SK-N-SH treated with all-trans-retinoic acid at 6 μM for 48 hours (cell line): ENCODE measurements around the gene CDC42SE2.

ENCODE experiments used
- ATAC-seq: fragments of 200-7000 bp; cut with Tn5 transposase; 3 replicates; pipeline ENCODE4 v1.9.1; 2020; ENCODE audit warnings: mild to moderate bottlenecking, moderate library complexity
- BACH2 ChIP-seq: fragments of 250-450 bp; sonication (Bioruptor Pico); IDR thresholded peaks from 2 replicates; pipeline ENCODE4 v1.9.0; 2021; ENCODE audit warnings: mild to moderate bottlenecking, borderline replicate concordance
- CSDC2 ChIP-seq: fragments of 250-450 bp; sonication (Bioruptor Pico); IDR thresholded peaks from 2 replicates; pipeline ENCODE4 v1.5.0; 2020; ENCODE audit warnings: mild to moderate bottlenecking, moderate library complexity
- GLIS3 ChIP-seq: fragments of 250-450 bp; sonication (Bioruptor Pico); IDR thresholded peaks from 2 replicates; pipeline ENCODE4 v1.5.0; 2020; ENCODE audit warnings: mild to moderate bottlenecking, moderate library complexity
- ISL1 ChIP-seq: fragments of 250-450 bp; sonication (Bioruptor Pico); IDR thresholded peaks from 2 replicates; pipeline ENCODE4 v2.1.2; 2022; ENCODE audit warnings: mild to moderate bottlenecking, moderate library complexity
- OSR1 ChIP-seq: fragments of 250-450 bp; sonication (Bioruptor Pico); IDR thresholded peaks from 2 replicates; pipeline ENCODE4 v1.8.0; 2022; ENCODE audit warnings: moderate library complexity, mild to moderate bottlenecking, inconsistent platforms
- PPARA ChIP-seq: fragments of 250-450 bp; sonication (Bioruptor Pico); IDR thresholded peaks from 2 replicates; pipeline ENCODE4 v1.5.0; 2020; ENCODE audit warnings: mild to moderate bottlenecking, borderline replicate concordance
- RARB ChIP-seq: fragments of 250-450 bp; sonication (Bioruptor Pico); IDR thresholded peaks from 2 replicates; pipeline ENCODE4 v1.8.0; 2021; ENCODE audit warnings: mild to moderate bottlenecking, moderate library complexity
- SNAI2 ChIP-seq: fragments of 250-450 bp; sonication (Bioruptor Pico); IDR thresholded peaks from 2 replicates; pipeline ENCODE4 v1.5.0; 2020; ENCODE audit warnings: mild to moderate bottlenecking, moderate library complexity
- TCF4 ChIP-seq: fragments of 250-450 bp; sonication (Bioruptor Pico); IDR thresholded peaks from 2 replicates; pipeline ENCODE4 v1.8.0; 2021; ENCODE audit warnings: mild to moderate bottlenecking, moderate library complexity, borderline replicate concordance
- TOX ChIP-seq: fragments of 250-450 bp; sonication (Bioruptor Pico); IDR thresholded peaks from 2 replicates; pipeline ENCODE4 v1.8.0; 2021; ENCODE audit warnings: mild to moderate bottlenecking, moderate library complexity, borderline replicate concordance
- ZC3H10 ChIP-seq: fragments of 250-450 bp; sonication (Bioruptor Pico); IDR thresholded peaks from 2 replicates; pipeline ENCODE4 v1.5.1; 2021; ENCODE audit warnings: mild to moderate bottlenecking, moderate library complexity
- ZFP3 ChIP-seq: fragments of 250-450 bp; sonication (Bioruptor Pico); IDR thresholded peaks from 2 replicates; pipeline ENCODE4 v1.5.0; 2020; ENCODE audit warnings: mild to moderate bottlenecking, moderate library complexity
- ZFP30 ChIP-seq: fragments of 450-650 bp; formaldehyde crosslinking; IDR thresholded peaks from 2 replicates; pipeline ENCODE4 v1.5.0; 2022; ENCODE audit warnings: mild to moderate bottlenecking, moderate library complexity
- ZNF565 ChIP-seq: fragments of 450-650 bp; formaldehyde crosslinking; conservative IDR thresholded peaks from 2 replicates; pipeline ENCODE4 v1.5.0; 2020; ENCODE audit warnings: low read depth, mild to moderate bottlenecking, moderate library complexity
- ZNF70 ChIP-seq: fragments of 450-650 bp; formaldehyde crosslinking; IDR thresholded peaks from 2 replicates; pipeline ENCODE4 v1.5.0; 2020; ENCODE audit warnings: mild to moderate bottlenecking, moderate library complexity
- ZNF8 ChIP-seq: fragments of 450-650 bp; formaldehyde crosslinking; IDR thresholded peaks from 2 replicates; pipeline ENCODE4 v1.5.0; 2020; ENCODE audit warnings: mild to moderate bottlenecking, moderate library complexity
- TF ChIP-seq, protein P1 (sequence below): fragments of 250-450 bp; sonication (Bioruptor Pico); IDR thresholded peaks from 2 replicates; pipeline ENCODE4 v1.8.0; 2021; ENCODE audit warnings: low read depth, mild to moderate bottlenecking, moderate library complexity, borderline replicate concordance
- TF ChIP-seq, protein P2 (sequence below): fragments of 250-450 bp; sonication (Bioruptor Pico); IDR thresholded peaks from 2 replicates; pipeline ENCODE4 v1.8.0; 2020; ENCODE audit warnings: mild to moderate bottlenecking, moderate library complexity, borderline replicate concordance
- TF ChIP-seq, protein P3 (sequence below): fragments of 250-450 bp; sonication (Bioruptor Pico); IDR thresholded peaks from 2 replicates; pipeline ENCODE4 v1.5.1; 2021; ENCODE audit warnings: mild to moderate bottlenecking, moderate library complexity
- TF ChIP-seq, protein P4 (sequence below): fragments of 250-450 bp; sonication (Bioruptor Pico); IDR thresholded peaks from 2 replicates; pipeline ENCODE4 v1.5.1; 2020; ENCODE audit warnings: low read depth, mild to moderate bottlenecking, moderate library complexity
- TF ChIP-seq, protein P5 (sequence below): fragments of 250-450 bp; sonication (Bioruptor Pico); IDR thresholded peaks from 2 replicates; pipeline ENCODE4 v1.5.0; 2020; ENCODE audit warnings: mild to moderate bottlenecking, moderate library complexity

CDC42SE2 gene

DNA sequence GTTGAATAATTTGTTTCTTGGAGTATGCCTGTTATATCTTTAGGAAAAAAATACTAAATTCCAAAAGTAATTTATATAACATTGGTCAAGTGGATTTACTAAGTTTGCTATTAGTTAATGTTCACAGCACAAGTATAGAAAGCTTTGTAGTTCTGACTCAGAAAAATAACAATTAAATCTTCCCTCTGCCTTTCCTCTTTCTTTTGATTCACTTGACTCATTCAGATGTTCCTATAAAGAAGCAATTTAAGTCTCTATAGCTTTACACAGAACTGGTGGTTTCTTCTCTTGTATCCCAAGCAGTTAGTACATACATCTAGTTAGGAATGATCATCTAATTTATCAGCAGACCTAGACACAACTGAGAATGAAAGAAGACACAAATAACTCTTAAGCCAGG lies 4.5 kb upstream of the CDC42SE2 start (continued):
- TF ChIP-seq, protein P1, sequence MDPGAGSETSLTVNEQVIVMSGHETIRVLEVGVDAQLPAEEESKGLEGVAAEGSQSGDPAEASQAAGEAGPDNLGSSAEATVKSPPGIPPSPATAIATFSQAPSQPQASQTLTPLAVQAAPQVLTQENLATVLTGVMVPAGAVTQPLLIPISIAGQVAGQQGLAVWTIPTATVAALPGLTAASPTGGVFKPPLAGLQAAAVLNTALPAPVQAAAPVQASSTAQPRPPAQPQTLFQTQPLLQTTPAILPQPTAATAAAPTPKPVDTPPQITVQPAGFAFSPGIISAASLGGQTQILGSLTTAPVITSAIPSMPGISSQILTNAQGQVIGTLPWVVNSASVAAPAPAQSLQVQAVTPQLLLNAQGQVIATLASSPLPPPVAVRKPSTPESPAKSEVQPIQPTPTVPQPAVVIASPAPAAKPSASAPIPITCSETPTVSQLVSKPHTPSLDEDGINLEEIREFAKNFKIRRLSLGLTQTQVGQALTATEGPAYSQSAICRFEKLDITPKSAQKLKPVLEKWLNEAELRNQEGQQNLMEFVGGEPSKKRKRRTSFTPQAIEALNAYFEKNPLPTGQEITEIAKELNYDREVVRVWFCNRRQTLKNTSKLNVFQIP (CRISPR knock-in tag), result no peak
- no peak for TF ChIP-seq ZC3H10 (CRISPR knock-in tag)
- TF ChIP-seq ZNF70, result no peak
- no peak for TF ChIP-seq TCF4 (CRISPR knock-in tag)
- no peak for TF ChIP-seq CSDC2 (CRISPR knock-in tag)

DNA sequence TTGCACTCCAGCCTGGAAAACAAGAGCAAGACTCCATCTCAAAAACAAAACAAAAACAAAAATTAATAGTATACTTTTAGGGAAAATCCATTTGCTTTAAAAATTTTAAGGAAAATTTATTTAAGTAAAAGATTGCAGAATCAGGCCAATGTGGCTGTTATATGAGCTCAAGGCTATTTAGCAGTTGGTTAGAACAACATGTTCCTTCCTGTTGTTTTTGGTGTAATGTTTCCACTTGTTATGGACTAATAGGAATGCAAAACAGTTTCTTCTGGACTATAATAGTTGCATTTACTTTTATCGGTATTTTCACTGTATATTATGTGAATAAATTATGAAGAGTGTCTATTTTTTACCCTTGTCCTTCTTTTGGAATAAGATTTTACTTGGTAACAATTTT lies 3.0 kb upstream of the CDC42SE2 start:
- no peak for ATAC-seq
- no peak for TF ChIP-seq ZFP3 (CRISPR knock-in tag)
- TF ChIP-seq, protein P2, sequence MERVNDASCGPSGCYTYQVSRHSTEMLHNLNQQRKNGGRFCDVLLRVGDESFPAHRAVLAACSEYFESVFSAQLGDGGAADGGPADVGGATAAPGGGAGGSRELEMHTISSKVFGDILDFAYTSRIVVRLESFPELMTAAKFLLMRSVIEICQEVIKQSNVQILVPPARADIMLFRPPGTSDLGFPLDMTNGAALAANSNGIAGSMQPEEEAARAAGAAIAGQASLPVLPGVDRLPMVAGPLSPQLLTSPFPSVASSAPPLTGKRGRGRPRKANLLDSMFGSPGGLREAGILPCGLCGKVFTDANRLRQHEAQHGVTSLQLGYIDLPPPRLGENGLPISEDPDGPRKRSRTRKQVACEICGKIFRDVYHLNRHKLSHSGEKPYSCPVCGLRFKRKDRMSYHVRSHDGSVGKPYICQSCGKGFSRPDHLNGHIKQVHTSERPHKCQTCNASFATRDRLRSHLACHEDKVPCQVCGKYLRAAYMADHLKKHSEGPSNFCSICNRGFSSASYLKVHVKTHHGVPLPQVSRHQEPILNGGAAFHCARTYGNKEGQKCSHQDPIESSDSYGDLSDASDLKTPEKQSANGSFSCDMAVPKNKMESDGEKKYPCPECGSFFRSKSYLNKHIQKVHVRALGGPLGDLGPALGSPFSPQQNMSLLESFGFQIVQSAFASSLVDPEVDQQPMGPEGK, result no peak
- TF ChIP-seq, protein P3, sequence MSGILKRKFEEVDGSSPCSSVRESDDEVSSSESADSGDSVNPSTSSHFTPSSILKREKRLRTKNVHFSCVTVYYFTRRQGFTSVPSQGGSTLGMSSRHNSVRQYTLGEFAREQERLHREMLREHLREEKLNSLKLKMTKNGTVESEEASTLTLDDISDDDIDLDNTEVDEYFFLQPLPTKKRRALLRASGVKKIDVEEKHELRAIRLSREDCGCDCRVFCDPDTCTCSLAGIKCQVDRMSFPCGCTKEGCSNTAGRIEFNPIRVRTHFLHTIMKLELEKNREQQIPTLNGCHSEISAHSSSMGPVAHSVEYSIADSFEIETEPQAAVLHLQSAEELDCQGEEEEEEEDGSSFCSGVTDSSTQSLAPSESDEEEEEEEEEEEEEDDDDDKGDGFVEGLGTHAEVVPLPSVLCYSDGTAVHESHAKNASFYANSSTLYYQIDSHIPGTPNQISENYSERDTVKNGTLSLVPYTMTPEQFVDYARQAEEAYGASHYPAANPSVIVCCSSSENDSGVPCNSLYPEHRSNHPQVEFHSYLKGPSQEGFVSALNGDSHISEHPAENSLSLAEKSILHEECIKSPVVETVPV (CRISPR knock-in tag), result no peak
- no peak for TF ChIP-seq BACH2 (CRISPR knock-in tag)
- TF ChIP-seq ISL1, result no peak

DNA sequence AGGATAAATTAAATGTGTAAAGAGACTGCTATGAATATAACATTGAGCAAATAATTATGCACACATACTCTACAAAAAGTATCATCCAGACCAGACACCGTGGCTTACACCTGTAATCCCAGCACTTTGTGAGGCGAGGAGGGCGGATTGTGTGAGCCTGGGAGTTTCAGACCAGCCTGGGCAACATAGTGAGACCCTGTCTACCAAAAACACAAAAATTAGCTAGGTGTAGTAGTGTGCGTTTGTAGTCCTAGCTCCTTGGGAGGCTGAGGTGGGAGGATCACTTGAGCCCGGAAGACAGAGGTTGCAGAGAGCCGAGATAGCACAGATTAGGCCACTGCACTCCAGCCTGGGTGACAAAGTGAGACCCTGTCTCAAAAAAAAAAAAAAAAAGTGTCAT lies 2.4 kb upstream of the CDC42SE2 start:
- TF ChIP-seq TOX (CRISPR knock-in tag) (no peak), ZC3H10 (CRISPR knock-in tag) (no peak), TCF4 (CRISPR knock-in tag) (no peak), ISL1 (no peak), ZNF70 (no peak), GLIS3 (CRISPR knock-in tag) (no peak), RARB (no peak), PPARA (no peak), ZNF565 (CRISPR knock-in tag) (no peak), OSR1 (CRISPR knock-in tag) (no peak), SNAI2 (CRISPR knock-in tag) (no peak), BACH2 (CRISPR knock-in tag) (no peak), ZFP3 (CRISPR knock-in tag) (no peak), ZFP30 (CRISPR knock-in tag) (no peak), ZNF8 (CRISPR knock-in tag) (no peak)
- TF ChIP-seq, protein P4, sequence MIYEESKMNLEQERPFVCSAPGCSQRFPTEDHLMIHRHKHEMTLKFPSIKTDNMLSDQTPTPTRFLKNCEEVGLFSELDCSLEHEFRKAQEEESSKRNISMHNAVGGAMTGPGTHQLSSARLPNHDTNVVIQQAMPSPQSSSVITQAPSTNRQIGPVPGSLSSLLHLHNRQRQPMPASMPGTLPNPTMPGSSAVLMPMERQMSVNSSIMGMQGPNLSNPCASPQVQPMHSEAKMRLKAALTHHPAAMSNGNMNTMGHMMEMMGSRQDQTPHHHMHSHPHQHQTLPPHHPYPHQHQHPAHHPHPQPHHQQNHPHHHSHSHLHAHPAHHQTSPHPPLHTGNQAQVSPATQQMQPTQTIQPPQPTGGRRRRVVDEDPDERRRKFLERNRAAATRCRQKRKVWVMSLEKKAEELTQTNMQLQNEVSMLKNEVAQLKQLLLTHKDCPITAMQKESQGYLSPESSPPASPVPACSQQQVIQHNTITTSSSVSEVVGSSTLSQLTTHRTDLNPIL (CRISPR knock-in tag), result no peak
- TF ChIP-seq, protein P5, sequence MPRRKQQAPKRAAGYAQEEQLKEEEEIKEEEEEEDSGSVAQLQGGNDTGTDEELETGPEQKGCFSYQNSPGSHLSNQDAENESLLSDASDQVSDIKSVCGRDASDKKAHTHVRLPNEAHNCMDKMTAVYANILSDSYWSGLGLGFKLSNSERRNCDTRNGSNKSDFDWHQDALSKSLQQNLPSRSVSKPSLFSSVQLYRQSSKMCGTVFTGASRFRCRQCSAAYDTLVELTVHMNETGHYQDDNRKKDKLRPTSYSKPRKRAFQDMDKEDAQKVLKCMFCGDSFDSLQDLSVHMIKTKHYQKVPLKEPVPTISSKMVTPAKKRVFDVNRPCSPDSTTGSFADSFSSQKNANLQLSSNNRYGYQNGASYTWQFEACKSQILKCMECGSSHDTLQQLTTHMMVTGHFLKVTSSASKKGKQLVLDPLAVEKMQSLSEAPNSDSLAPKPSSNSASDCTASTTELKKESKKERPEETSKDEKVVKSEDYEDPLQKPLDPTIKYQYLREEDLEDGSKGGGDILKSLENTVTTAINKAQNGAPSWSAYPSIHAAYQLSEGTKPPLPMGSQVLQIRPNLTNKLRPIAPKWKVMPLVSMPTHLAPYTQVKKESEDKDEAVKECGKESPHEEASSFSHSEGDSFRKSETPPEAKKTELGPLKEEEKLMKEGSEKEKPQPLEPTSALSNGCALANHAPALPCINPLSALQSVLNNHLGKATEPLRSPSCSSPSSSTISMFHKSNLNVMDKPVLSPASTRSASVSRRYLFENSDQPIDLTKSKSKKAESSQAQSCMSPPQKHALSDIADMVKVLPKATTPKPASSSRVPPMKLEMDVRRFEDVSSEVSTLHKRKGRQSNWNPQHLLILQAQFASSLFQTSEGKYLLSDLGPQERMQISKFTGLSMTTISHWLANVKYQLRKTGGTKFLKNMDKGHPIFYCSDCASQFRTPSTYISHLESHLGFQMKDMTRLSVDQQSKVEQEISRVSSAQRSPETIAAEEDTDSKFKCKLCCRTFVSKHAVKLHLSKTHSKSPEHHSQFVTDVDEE (CRISPR knock-in tag), result no peak
- ATAC-seq, result no peak
